Measurements from ENCODE around the gene ANAPC2. TPM values are rescaled to one million over a fixed set of nuclear protein-coding genes. Genes with fewer than 3 reads are reported as not detected.

Gene ANAPC2
- total RNA-seq, 1 donor from 2014 or later, result 58.2 TPM

DNA sequence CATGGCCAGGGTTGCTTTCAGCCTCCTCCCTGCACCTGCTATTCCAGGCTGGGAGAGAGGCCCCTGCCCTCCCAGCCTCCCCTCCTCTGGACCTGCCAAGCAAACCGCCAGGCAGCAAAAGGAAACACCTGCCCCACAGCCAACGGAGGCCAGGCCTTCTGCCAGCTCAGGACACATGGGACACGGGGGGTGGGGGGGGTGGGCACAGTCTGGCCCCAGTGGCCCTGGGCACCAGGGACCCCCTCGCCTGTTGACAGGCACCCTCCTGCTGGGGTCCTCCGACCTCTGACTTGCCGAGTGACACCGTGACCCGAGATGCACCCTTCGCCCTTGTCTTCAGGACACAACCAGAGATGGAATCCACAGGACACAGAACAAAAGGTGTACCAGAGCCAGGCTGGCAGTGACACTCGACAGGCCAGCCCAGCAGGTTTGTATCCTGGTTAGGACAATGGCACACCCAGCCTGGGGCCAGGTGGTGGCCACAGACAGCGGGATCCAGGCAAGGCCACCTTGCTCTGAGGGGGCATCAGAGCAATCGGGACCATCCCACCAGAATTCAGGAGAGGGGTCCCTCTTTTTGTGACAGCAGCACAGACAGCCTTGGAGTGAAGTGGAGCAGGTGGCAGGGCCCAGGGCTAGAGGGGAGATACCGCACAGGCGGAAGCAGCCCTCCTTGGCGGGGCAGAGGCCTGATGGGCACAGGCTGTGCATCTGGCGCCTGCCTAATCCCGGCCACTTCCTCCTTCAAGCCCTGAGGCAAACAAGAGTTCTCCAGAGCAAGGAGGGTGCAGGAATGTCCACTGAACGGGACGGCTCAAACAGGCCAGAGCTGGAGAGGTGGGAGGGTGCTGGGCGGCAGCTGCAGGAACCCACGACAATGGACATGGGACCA, 15.2 kb downstream of the ANAPC2 start:
- Histone ChIP-seq H3K4me1 (peaks cover 24% of the 10 kb centered on the region), H3K27me3 (ENCODE audit: low read depth) (peaks cover 39% of the 10 kb centered on the region), H3K27ac (no peak overlapping the region), H3K36me3 (peaks cover 10% of the 10 kb centered on the region), H3K4me3 (no peak overlapping the region), H3K9me3 (no peaks in the 10 kb centered on the region)
- intact Hi-C loops (cut with DNase I), result no loop called here
- DNase-seq (no peak), ATAC-seq (peak in 1 of 2 donors; percentile 8)
- TF ChIP-seq, protein P1, sequence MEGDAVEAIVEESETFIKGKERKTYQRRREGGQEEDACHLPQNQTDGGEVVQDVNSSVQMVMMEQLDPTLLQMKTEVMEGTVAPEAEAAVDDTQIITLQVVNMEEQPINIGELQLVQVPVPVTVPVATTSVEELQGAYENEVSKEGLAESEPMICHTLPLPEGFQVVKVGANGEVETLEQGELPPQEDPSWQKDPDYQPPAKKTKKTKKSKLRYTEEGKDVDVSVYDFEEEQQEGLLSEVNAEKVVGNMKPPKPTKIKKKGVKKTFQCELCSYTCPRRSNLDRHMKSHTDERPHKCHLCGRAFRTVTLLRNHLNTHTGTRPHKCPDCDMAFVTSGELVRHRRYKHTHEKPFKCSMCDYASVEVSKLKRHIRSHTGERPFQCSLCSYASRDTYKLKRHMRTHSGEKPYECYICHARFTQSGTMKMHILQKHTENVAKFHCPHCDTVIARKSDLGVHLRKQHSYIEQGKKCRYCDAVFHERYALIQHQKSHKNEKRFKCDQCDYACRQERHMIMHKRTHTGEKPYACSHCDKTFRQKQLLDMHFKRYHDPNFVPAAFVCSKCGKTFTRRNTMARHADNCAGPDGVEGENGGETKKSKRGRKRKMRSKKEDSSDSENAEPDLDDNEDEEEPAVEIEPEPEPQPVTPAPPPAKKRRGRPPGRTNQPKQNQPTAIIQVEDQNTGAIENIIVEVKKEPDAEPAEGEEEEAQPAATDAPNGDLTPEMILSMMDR (IDR thresholded peaks at IDR 0.05), result no peak

DNA sequence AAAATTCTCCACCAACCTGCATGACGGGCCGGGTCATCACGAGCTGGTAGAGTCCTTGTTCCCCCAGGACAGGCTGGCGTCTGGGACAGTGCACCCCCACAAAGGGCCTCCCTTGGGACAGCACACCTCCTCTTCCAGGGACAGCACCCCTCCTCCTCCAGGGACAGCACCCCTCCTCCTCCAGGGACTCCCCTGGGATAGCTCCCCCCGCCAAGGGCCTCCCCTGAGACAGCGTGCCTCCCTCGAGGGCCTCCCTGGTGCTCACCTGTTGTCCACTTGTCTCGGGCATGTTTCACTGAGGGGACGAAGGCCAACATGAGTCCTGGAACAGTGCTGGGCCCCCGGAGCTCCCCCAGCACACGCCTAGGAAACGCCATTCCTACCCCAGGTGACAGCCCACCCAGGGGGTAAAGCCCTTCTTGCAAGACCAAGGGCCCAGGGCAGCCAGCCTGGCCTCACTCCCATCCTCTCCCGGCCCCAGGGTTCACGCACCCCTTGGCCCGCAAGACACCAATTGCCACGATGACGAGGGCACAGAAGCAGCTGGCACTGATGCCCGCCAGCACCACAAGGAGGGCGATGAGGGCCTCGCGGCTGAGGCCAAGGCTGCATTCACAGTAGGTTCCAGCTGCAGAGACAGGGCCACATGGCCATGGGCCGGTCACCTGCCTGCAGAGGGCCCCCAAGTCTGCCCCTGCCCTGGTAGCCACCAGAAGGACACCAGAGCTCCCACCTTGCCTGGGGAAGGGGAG, 17.0 kb downstream of the ANAPC2 start:
- H3K9me3 ChIP-seq, result no peaks in the 10 kb centered on the region
- intact Hi-C loops (cut with DNase I), result no loop called here
- ATAC-seq, result no peak
- TF ChIP-seq, protein P1 (IDR thresholded peaks at IDR 0.05), result no peak
- no peak for DNase-seq
- H3K4me3 ChIP-seq, result no peak overlapping the region
- peaks cover 30% of the 10 kb centered on the region for H3K4me1 ChIP-seq
- H3K27ac ChIP-seq, result no peak overlapping the region
- H3K27me3 ChIP-seq (ENCODE audit: low read depth), result peaks cover 57% of the 10 kb centered on the region
- no peaks in the 10 kb centered on the region for H3K36me3 ChIP-seq

DNA sequence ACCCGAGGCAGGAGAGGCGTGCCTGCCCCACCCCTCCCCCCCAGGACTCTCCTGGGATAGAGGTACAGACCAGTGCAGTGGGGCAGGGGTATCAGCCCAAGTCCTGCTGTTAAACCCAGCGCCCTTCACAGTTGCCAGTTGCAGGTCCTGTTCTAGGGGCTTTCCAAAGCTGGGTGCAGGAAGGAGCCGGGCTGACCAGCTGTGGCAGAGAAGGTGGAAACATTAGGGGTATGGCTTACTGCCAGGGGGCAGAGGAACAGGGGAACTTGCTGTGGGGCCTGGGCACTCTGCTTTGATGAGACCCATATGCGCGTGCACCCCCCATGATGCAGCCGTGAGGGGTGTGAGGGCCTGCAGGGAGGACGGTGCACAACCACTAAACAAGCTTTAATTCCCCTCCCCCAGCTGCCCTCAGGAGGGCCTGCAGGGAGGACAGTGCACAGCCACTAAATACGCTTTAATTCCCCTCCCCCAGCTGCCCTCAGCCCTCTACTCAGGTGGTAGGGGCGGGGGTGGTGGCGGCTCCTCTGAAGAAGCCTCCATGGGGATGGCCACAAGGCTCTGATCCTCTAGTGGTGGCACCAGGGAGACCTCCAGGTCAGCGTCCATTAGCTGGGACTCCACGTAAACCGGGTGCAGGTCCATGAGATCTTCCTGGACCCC, 17.7 kb downstream of the ANAPC2 start:
- Histone ChIP-seq H3K27ac (no peak overlapping the region), H3K27me3 (ENCODE audit: low read depth) (peaks cover 64% of the 10 kb centered on the region)
- ATAC-seq, result no peak

DNA sequence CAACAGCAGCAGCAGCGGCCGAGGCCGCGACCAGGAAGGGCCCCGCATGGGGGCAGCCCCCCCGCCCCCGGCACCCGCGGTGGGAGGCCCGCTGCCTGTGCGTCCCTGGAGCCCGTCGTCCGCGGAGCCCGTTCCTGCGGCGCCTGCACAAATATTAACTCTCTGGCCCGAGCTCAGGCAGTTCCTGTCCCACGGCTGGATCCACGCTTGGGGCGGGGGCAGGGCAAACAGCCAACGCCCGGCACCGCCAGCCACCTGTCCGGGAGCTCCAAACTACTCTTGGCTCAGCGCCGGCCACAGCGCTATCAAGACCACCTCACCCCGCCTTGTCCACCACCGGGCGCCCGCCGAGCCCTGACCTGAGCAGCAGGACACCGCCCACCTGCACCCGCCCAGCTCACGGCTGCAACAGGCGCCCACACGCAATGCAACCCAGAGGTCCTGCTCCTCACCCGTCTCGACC, 18.4 kb downstream of the ANAPC2 start, which contains the start of gene LRRC26:
Gene LRRC26 (minus strand): TSS at position 156 of the 463 bp plus-strand sequence. CDS start 108 bp downstream, at position 48.
- Histone ChIP-seq H3K4me1 (peaks cover 25% of the 10 kb centered on the region), H3K27me3 (ENCODE audit: low read depth) (peaks cover 71% of the 10 kb centered on the region), H3K36me3 (no peaks in the 10 kb centered on the region), H3K4me3 (peak within 1 kb of the TSS; percentile 41), H3K9me3 (no peaks in the 10 kb centered on the region), H3K27ac (no peak within 1 kb of the TSS)
- TF ChIP-seq, protein P1 (IDR thresholded peaks at IDR 0.05), result no peak
- intact Hi-C loops (cut with DNase I), result no loop called here
- ATAC-seq, result no peak
- no peak for DNase-seq

More for the DNA sequence above, 17.7 kb downstream of the ANAPC2 start:
- no peak for DNase-seq
- TF ChIP-seq, protein P1 (IDR thresholded peaks at IDR 0.05), result no peak
- Histone ChIP-seq H3K4me3 (no peak overlapping the region), H3K4me1 (peaks cover 30% of the 10 kb centered on the region), H3K9me3 (no peaks in the 10 kb centered on the region), H3K36me3 (no peaks in the 10 kb centered on the region)
- intact Hi-C loops (cut with DNase I), result no loop called here
